ENCODE data around the gene THOC2. TPM values are rescaled to one million over a fixed set of nuclear protein-coding genes. Genes with fewer than 3 reads are reported as not detected.
"Not testable (repeated sequence)": the region's sequence is repeated elsewhere in the genome, so short reads cannot be mapped to it uniquely, and the experiment has no call there.

THOC2 gene
- total and polyA plus RNA-seq, 2 experiments from 2014 or later = 60.2 to 64.3 TPM

- Histone ChIP-seq H3K4me3 (peak overlapping the region; percentile 28), H3K27me3 (no peaks in the 10 kb centered on the region), H3K36me3 (no peaks in the 10 kb centered on the region), H3K4me1 (ENCODE audit: low read depth) (no peaks in the 10 kb centered on the region), H3K27ac (peak overlapping the region; percentile 65), H3K9me3 (ENCODE audit: low read depth) (no peaks in the 10 kb centered on the region)
- DNase-seq (ENCODE audit: low read depth in 1 of 2, low spot score in 1 of 2) = peak; percentile 82 to 91
- TF ChIP-seq CTCF (IDR thresholded peaks at IDR 0.05; ENCODE audit: low read depth, low read length) = no peak
These were observed 32.4 kb upstream of the THOC2 start for GRCh38 chrX:123764967-123765871.

GRCh38 chrX:123759849-123760248 lies 27.0 kb upstream of the THOC2 start:
- not testable (repeated sequence) for DNase-seq (ENCODE audit: low read depth in 1 of 2, low spot score in 1 of 2); H3K4me1 ChIP-seq (ENCODE audit: low read depth); H3K27ac ChIP-seq; H3K27me3 ChIP-seq; H3K4me3 ChIP-seq; H3K36me3 ChIP-seq; H3K9me3 ChIP-seq (ENCODE audit: low read depth)

DNA sequence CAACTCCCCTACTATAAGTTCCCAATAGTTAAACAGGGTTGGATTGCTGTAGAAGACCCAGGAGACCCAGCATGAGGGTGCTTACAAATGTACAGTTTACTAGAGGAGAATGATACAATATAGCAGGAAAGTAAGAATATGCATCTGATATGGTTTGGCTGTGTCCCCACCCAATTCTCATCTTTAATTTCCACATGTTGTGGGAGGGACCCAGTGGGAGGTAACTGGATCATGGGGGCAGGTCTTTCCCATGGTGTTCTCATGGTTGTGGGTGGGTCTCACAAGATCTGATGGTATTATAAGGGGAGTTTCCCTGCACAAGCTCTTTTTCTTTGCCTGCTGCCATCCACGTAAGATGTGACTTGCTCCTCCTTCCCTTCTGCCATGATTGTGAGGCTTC lies 24.9 kb upstream of the THOC2 start:
- not testable (repeated sequence) for H3K27ac ChIP-seq; H3K27me3 ChIP-seq; H3K9me3 ChIP-seq (ENCODE audit: low read depth); H3K4me1 ChIP-seq (ENCODE audit: low read depth); H3K36me3 ChIP-seq; H3K4me3 ChIP-seq; DNase-seq (ENCODE audit: low read depth in 1 of 2, low spot score in 1 of 2)

DNA sequence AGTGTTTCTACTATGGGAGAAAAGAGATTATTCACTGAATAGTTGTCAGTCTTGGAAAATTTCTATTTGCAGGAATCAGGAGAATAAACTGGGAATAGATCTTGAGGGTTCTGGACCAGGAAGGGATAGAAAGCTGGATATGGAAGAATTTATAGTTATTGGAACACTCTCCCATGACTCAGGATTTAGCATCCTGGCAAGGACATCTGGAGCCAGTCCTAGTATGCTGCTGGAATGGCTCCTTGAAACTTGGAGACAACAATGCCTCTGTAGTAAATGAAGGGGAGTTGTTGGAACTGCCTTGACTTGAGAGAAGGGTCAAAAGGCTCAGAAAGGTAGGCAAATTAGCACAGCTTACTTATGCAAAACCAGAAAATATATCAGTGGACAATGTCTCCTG lies 23.5 kb upstream of the THOC2 start:
- Histone ChIP-seq H3K36me3 (no peaks in the 10 kb centered on the region), H3K27ac (no peak overlapping the region), H3K4me3 (no peak overlapping the region), H3K4me1 (ENCODE audit: low read depth) (no peaks in the 10 kb centered on the region), H3K27me3 (no peaks in the 10 kb centered on the region), H3K9me3 (ENCODE audit: low read depth) (no peaks in the 10 kb centered on the region)
- no peak for TF ChIP-seq CTCF (IDR thresholded peaks at IDR 0.05; ENCODE audit: low read depth, low read length)
- DNase-seq (ENCODE audit: low read depth in 1 of 2, low spot score in 1 of 2) = peak in 1 of 2 donors; percentile 44

DNA sequence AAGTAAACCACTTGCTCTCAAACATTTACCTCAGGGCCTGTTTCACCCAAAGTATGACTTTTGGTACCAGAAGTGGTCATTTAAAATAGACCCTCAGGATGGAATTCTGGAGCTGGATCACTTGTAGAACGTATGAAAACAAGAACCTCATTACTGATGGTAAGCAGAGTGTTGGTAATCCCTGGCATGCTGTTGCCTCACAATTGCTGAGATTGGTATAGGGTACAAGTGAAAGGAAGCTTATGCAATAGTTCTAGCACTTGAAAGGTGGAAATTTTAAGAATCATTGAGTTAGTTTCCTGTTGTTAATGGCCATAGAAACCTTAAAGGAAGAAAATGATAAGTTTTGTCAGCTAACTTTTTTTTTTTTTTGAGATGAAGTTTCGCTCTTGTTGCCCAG lies 22.3 kb upstream of the THOC2 start:
- H3K9me3 ChIP-seq (ENCODE audit: low read depth) = no peaks in the 10 kb centered on the region
- H3K4me1 ChIP-seq (ENCODE audit: low read depth) = no peaks in the 10 kb centered on the region
- TF ChIP-seq CTCF (IDR thresholded peaks at IDR 0.05; ENCODE audit: low read depth, low read length) = no peak
- no peak overlapping the region for H3K4me3 ChIP-seq
- no peaks in the 10 kb centered on the region for H3K27me3 ChIP-seq
- H3K36me3 ChIP-seq = no peaks in the 10 kb centered on the region
- H3K27ac ChIP-seq = no peak overlapping the region
- peak in 1 of 2 donors; percentile 12 for DNase-seq (ENCODE audit: low read depth in 1 of 2, low spot score in 1 of 2)

GRCh38 chrX:123753656-123754350 lies 21.0 kb upstream of the THOC2 start:
- no peaks in the 10 kb centered on the region for H3K27me3 ChIP-seq
- DNase-seq (ENCODE audit: low read depth in 1 of 2, low spot score in 1 of 2) = no peak
- H3K4me3 ChIP-seq = no peak overlapping the region
- H3K36me3 ChIP-seq = no peaks in the 10 kb centered on the region
- no peak for TF ChIP-seq CTCF (IDR thresholded peaks at IDR 0.05; ENCODE audit: low read depth, low read length)
- H3K27ac ChIP-seq = no peak overlapping the region
- no peaks in the 10 kb centered on the region for H3K4me1 ChIP-seq (ENCODE audit: low read depth)
- no peaks in the 10 kb centered on the region for H3K9me3 ChIP-seq (ENCODE audit: low read depth)

Data from cardiac muscle cell (in vitro differentiated cells and primary cell).